Lower leg skin (tissue), 4 donors: Measurements from ENCODE around the gene TSEN54. TPM values are rescaled to one million over a fixed set of nuclear protein-coding genes. Genes with fewer than 3 reads are reported as not detected.

Source experiments
- DNase-seq, 2 donors: peaks; one replicate each; pipeline ENCODE4 v3.0.0-alpha.2; 2019; ENCODE audit warnings: low spot score in 2 of 2
- H3K4me3 ChIP-seq: fragments of 200-600 bp; sonication (generic); 2 replicates; pipeline ENCODE4 v1.5.1; 2017; ENCODE audit warnings: mild to moderate bottlenecking, low read depth; ENCODE audit not compliant: poor library complexity, severe bottlenecking
- POLR2A ChIP-seq, 2 donors: fragments of 450-650 bp; IDR thresholded peaks; one replicate each; pipeline ENCODE4 v1.6.1; 2016 to 2017; ENCODE audit warnings: antibody characterized with exemption in 2 of 2, mild to moderate bottlenecking in 1 of 2, moderate library complexity in 1 of 2
- WGBS, 2 donors: methylation state at CpG; one replicate each; pipeline ENCODE4 v1.1.5; 2018; 5-methylcytosine and 5-hydroxymethylcytosine counted together
- intact Hi-C: fragments of 100-400 bp; cut with DNase I; formaldehyde crosslinking; loops from one replicate; pipeline ENCODE4 v1.15.0; 2023; ENCODE audit warnings: low total_unique reads
- total RNA-seq, 4 donors: library from RNA; depleted of rRNA; stranded (reverse); fragments of >200 nt; gene quantifications; one replicate each; pipeline ENCODE4 v1.1.0, GENCODE V29; 2016
- TF ChIP-seq, protein P1 (sequence below), 3 donors: fragments of 450-650 bp; IDR thresholded peaks; one replicate each; pipeline ENCODE4 v1.5.1; 2016; ENCODE audit warnings: antibody characterized with exemption in 3 of 3, mild to moderate bottlenecking in 3 of 3, moderate library complexity in 2 of 3

Gene TSEN54
- total RNA-seq, 4 donors from 2014 or later, result 42.7 to 70.8 (median 50.8) TPM

DNA sequence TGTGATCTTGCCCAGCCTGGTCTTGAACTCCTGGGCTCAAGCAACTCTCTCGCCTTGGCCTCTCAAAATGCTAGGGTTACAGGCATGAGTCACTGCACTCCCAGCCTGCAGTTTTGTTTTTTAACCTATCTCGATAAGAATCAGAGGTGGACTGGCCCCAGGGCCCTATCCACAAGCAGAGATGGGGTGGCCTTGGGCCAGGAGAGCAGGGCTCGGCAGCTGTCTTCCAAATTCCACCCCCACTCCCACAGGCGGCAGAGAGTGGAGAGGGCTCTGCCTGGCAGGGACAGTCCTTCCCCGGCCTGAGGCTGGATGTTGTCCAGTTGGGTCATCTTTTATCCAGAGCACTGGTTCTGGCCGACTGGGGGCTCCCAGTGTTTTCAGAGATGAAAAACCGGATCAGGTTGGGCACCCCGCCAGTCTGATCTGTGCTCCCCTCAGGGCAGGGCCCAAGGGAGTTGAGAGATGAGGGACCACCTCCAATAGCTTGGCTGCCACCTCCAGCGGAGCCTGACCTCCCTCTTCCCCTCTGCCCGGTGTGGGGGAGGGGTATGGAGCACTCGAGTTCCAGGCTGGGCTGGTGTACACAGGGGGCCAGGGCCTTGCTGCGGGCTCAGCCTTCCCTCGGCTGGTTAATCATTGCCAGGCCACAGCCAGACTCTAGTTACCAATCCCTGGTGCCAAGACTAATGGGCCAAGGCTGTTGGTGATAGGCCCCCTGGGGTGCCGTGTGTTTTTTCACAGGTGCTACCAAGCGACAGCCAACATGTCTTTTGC is 40.9 kb downstream of the TSEN54 start:
- no peak for DNase-seq
- 64 to 66% methylated on average over 14 of the region's 15 CpGs for WGBS, 2 donors
- TF ChIP-seq, protein P1, sequence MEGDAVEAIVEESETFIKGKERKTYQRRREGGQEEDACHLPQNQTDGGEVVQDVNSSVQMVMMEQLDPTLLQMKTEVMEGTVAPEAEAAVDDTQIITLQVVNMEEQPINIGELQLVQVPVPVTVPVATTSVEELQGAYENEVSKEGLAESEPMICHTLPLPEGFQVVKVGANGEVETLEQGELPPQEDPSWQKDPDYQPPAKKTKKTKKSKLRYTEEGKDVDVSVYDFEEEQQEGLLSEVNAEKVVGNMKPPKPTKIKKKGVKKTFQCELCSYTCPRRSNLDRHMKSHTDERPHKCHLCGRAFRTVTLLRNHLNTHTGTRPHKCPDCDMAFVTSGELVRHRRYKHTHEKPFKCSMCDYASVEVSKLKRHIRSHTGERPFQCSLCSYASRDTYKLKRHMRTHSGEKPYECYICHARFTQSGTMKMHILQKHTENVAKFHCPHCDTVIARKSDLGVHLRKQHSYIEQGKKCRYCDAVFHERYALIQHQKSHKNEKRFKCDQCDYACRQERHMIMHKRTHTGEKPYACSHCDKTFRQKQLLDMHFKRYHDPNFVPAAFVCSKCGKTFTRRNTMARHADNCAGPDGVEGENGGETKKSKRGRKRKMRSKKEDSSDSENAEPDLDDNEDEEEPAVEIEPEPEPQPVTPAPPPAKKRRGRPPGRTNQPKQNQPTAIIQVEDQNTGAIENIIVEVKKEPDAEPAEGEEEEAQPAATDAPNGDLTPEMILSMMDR (IDR thresholded peaks at IDR 0.05), result no peak
- TF ChIP-seq POLR2A (IDR thresholded peaks at IDR 0.05), result no peak
- H3K4me3 ChIP-seq, result no peak overlapping the region
- intact Hi-C loops, result no loop called here

DNA sequence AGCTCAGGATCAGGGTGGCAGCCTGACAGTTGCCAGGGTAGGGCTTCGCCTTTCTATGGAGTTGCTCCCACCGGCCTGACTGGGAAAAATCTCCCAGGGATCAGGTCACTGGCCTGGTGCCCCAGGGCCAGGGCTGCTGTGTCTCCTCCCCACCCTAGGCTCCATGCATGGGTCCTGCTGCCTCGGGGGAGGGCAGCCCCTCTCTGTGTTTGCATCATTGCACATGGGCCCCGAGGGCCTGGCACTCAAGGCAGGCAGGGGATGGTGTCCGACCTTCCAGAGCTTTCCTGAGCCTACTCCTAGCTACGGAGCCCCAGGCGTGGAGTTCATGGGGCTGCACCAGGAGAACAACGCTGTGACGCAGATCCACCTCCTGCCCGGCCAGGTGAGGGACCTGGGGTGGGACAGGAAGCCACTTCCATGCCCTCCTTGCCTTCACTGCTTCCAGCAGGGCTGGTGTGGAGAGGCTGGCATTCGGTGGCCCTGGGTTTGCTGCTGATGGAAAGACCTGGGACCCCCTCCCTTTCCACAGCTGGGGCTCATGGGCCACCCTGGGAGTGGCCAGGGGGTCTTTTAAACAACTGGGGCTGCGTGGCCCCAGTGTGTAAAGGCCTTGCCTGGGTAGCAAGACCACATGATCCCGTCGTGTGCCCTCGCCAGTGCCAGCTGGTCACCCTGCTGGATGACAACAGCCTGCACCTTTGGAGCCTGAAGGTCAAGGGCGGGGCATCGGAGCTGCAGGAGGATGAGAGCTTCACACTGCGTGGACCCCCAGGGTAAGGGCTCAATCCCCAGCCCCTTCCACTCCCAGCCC is 41.7 kb downstream of the TSEN54 start:
- TF ChIP-seq, protein P1 (IDR thresholded peaks at IDR 0.05), result no peak
- no peak for TF ChIP-seq POLR2A (IDR thresholded peaks at IDR 0.05)
- intact Hi-C loops, result no loop called here
- 86 to 87% methylated on average over 17 to 18 of the region's 18 CpGs for whole genome bisulfite sequencing, 2 donors
- H3K4me3 ChIP-seq, result no peak overlapping the region
- DNase-seq, result no peak

DNA sequence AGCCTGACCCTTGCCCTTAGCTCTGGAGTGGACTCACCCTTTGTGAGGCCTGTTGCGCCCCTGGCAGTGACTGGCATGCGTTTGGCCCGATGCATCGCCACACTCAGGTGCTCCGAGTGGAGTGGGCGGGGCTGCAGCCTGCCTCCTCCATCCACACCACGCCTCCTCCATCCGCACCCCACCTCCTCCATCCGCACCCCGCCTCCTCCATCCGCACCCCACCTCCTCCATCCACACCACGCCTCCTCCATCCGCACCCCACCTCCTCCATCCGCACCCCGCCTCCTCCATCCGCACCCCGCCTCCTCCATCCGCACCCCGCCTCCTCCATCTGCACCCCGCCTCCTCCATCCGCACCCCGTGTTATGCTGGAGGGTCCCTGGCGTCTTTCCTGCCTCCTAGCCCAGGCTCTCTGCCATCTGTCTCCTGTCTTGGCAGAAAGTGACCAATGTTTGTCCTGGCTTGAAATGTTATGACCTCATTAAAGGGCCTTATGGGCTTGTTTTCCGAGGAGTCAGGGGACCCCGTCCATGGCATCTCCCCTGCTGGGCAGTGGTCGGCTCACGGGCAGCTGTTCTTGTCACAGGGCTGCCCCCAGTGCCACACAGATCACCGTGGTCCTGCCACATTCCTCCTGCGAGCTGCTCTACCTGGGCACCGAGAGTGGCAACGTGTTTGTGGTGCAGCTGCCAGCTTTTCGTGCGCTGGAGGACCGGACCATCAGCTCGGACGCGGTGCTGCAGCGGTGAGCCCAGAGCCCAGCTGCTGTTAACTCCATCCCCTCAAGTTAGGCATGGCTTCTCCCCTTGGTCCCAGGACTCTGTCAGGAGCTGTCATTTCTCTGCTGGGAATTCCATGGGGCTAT is 42.6 kb downstream of the TSEN54 start:
- no peak for DNase-seq
- H3K4me3 ChIP-seq, result no peak overlapping the region
- 86 to 89% methylated on average over 33 to 38 of the region's 38 CpGs for WGBS, 2 donors
- intact Hi-C loops, result no loop called here
- TF ChIP-seq, protein P1 (IDR thresholded peaks at IDR 0.05), result no peak
- no peak for TF ChIP-seq POLR2A (IDR thresholded peaks at IDR 0.05)

DNA sequence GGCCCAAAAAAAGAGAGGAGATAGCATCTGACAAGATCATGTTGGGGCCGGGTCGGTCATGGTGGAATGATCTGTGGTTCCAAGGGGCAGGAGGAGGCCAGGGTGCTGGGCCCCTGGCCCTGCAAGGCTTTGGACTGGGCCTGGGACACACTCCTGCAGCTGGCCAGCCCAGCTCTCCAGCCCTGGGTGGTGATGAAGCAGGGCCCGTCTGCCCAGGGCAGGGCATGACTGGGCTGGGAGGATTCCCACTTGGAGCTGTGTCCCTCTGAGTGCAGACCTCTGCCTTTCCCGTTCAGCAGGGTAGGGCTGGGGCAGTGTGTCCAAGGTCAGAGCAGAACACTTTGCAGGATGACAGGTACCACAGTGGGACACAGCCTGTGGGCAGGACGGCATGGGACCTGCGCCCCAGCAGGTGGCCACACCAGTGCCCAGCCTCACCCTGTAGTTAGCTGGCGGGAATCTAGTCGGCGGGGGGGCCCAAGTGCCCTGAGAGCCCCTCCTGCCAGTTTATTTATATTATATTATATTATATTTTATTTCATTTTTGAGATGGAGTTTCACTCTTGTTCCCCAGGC is 43.7 kb downstream of the TSEN54 start:
- H3K4me3 ChIP-seq, result no peak overlapping the region
- no peak for DNase-seq
- intact Hi-C loops, result no loop called here
- 84 to 91% methylated on average over 7 of the region's 9 CpGs for WGBS, 2 donors
- TF ChIP-seq POLR2A (IDR thresholded peaks at IDR 0.05), result no peak
- TF ChIP-seq, protein P1 (IDR thresholded peaks at IDR 0.05), result no peak

DNA sequence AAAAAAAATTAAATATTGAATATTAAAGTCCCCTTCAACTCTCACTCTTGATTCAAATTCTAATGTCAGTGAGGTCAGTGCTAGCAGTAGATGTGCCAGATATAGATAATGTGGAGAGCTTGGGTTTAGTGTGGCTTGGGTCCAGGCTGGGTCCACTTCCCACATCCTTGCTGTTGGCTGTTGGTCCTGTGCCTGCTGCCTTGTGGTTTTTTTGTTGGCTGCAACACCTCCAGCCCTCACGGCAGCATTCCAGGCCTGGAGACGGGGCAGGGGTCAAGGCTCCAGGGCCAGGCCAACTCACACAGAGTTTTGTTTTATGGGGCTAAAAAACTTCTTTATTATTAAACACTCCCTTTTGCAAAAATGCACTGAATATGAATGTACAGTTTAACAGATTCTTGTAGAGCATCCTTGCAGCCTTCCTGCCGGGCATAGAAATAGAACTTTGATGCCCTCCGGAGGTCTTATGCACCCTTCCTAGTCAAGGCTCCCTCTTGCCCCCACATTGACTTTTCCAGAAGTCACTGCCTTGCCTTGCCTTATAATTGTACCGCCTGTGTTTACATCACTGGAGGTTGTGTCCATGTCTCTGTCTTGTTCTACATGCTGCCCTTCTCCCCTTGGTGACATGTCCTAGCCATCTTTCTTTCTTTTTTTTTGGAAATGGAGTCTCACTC is 45.7 kb downstream of the TSEN54 start:
- no peak for DNase-seq
- intact Hi-C loops, result no loop called here
- H3K4me3 ChIP-seq, result no peak overlapping the region
- TF ChIP-seq, protein P1 (IDR thresholded peaks at IDR 0.05), result no peak
- TF ChIP-seq POLR2A (IDR thresholded peaks at IDR 0.05), result no peak
- WGBS, 2 donors, result 73 to 79% methylated on average over 5 of the region's 5 CpGs
